NT2/D1 (cell line): Measurements from ENCODE around the gene MRPS16.

Experiments
- YY1 ChIP-seq: IDR thresholded peaks from 2 replicates; pipeline ENCODE4 v1.6.1; 2011; ENCODE audit not compliant: insufficient read length, insufficient read depth
- ZNF274 ChIP-seq: IDR thresholded peaks from 2 replicates; pipeline ENCODE4 v1.6.1; 2011; ENCODE audit warnings: mild to moderate bottlenecking, low read depth, low read length

DNA sequence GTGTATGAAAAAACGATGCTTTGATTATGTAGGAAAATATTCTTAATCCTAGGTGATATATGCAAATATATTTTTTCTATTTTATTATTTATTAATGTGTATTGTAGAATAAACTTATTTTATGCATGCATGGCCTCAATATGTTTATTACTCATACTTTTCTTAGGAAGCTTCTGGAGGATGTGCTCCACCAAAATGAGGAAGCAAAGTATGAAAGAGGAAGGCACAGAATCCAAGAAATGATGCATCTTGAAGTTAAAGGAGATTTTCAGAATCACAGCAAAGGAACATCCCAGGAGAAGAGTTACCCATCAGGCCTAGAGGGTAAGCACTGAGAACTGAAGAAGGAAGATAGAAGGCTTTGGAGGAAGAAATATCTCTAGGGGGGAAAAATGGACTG, 35.0 kb upstream of the MRPS16 start:
- TF ChIP-seq ZNF274 (no peak), YY1 (no peak)
